ENCODE data around the gene CCDC33.

CCDC33 gene

GRCh38 chr15:74368121-74368520 lies 132.0 kb downstream of the CCDC33 start:
- no peak for DNase-seq

- DNase-seq, result no peak
Measured at GRCh38 chr15:74369084-74369745, 133.1 kb downstream of the CCDC33 start.

- no peak for DNase-seq
Measured at GRCh38 chr15:74369756-74370155, 133.6 kb downstream of the CCDC33 start.

GRCh38 chr15:74370471-74370870 lies 134.3 kb downstream of the CCDC33 start:
- no peak for DNase-seq

- no peak for DNase-seq
Measured at GRCh38 chr15:74373056-74373650, 137.0 kb downstream of the CCDC33 start.

- peak; percentile 99 for DNase-seq
Measured at GRCh38 chr15:74373731-74374647, 137.9 kb downstream of the CCDC33 start.

- DNase-seq, result no peak
Measured at GRCh38 chr15:74374648-74375302, 138.6 kb downstream of the CCDC33 start.

- peak; percentile 96 for DNase-seq
Measured at GRCh38 chr15:74375303-74375693, 139.2 kb downstream of the CCDC33 start.

- no peak for DNase-seq
Measured at GRCh38 chr15:74376226-74376625, 140.1 kb downstream of the CCDC33 start.

- peak; percentile 87 for DNase-seq
Measured at GRCh38 chr15:74376825-74377581, 140.9 kb downstream of the CCDC33 start.

GRCh38 chr15:74377831-74378766 lies 142.0 kb downstream of the CCDC33 start:
- DNase-seq, result no peak

GRCh38 chr15:74378848-74379247 lies 142.7 kb downstream of the CCDC33 start:
- no peak for DNase-seq

- no peak for DNase-seq
Measured at GRCh38 chr15:74380361-74381189, 144.4 kb downstream of the CCDC33 start.

GRCh38 chr15:74381190-74381453 lies 145.0 kb downstream of the CCDC33 start:
- DNase-seq, result no peak

GRCh38 chr15:74381481-74381880 lies 145.4 kb downstream of the CCDC33 start:
- no peak for DNase-seq

GRCh38 chr15:74382004-74382816 lies 146.1 kb downstream of the CCDC33 start:
- peak; percentile 90 for DNase-seq

- no peak for DNase-seq
Measured at GRCh38 chr15:74383286-74383685, 147.2 kb downstream of the CCDC33 start.

GRCh38 chr15:74383695-74384565 lies 147.8 kb downstream of the CCDC33 start:
- DNase-seq, result peak; percentile 98

- DNase-seq, result no peak
Measured at GRCh38 chr15:74384566-74384880, 148.4 kb downstream of the CCDC33 start.
